ENCODE results near the gene RPS6KA4.

GRCh38 chr11:64367931-64368672, 9.1 kb downstream of the RPS6KA4 start:
- TF ChIP-seq CTCF (IDR thresholded peaks at IDR 0.05), result no peak
- no peak for TF ChIP-seq POLR2AphosphoS5 (IDR thresholded peaks at IDR 0.05)
- no peak for TF ChIP-seq POLR2A (IDR thresholded peaks at IDR 0.05; ENCODE audit: low read depth)
- TF ChIP-seq EP300 (IDR thresholded peaks at IDR 0.05), result no peak

All from esophagus muscularis mucosa (tissue), 4 donors.